ENCODE results near the gene ASIP.

DNA sequence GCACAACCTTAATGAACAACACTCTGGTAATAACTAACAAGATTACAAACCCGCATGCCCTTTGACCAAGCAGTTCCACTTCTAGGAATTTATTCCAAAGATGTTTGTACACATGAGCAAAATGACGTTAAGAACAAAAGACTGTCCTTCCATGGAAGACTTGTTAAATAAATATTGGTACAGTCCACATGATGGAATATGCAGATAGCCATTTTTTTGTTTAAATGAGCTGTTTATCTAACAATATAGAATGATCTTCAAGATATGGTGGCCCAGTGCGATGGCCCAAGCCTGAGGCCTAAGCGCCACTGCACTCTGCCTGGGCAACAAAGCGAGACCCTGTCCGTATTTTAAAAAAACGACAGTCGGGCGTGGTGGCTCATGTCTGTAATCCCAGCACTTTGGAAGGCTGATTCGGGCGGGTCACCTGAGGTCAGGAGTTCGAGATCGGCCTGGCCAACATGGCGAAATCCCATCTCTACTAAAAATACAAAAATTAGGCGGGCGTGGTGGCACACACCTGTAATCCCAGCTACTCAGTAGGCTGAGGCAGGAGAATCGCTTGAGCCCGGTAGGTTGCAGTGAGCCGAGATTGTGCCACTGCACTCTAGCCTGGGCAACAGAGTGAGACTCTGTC, 69.4 kb downstream of the ASIP start:
- TF ChIP-seq POLR2A (IDR thresholded peaks at IDR 0.05), result no peak
- TF ChIP-seq, protein P1, sequence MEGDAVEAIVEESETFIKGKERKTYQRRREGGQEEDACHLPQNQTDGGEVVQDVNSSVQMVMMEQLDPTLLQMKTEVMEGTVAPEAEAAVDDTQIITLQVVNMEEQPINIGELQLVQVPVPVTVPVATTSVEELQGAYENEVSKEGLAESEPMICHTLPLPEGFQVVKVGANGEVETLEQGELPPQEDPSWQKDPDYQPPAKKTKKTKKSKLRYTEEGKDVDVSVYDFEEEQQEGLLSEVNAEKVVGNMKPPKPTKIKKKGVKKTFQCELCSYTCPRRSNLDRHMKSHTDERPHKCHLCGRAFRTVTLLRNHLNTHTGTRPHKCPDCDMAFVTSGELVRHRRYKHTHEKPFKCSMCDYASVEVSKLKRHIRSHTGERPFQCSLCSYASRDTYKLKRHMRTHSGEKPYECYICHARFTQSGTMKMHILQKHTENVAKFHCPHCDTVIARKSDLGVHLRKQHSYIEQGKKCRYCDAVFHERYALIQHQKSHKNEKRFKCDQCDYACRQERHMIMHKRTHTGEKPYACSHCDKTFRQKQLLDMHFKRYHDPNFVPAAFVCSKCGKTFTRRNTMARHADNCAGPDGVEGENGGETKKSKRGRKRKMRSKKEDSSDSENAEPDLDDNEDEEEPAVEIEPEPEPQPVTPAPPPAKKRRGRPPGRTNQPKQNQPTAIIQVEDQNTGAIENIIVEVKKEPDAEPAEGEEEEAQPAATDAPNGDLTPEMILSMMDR (IDR thresholded peaks at IDR 0.05), result no peak

All from Peyer's patch (tissue), 4 donors.